GM23338 (cell line): ENCODE results near the gene RPL36A. TPM values are rescaled to one million over a fixed set of nuclear protein-coding genes. Genes with fewer than 3 reads are reported as not detected.

Source experiments
- ATAC-seq: fragments of 200-7000 bp; cut with Tn5 transposase; 3 replicates; pipeline ENCODE4 v1.9.1; 2020
- DNase-seq: peaks from one replicate; pipeline ENCODE4 v3.0.0-alpha.2; 2015; ENCODE audit warnings: low spot score
- H2AFZ ChIP-seq: fragments of 200-600 bp; sonication (generic); 2 replicates; pipeline ENCODE4 v1.8.0; 2016; ENCODE audit warnings: antibody characterized with exemption, mild to moderate bottlenecking, moderate library complexity
- H3F3A ChIP-seq: fragments of 200-600 bp; sonication (generic); replicated peaks from 2 replicates; pipeline ENCODE4 v1.8.0; 2017; ENCODE audit warnings: antibody characterized with exemption, mixed run types, low read depth
- H3K27ac ChIP-seq: fragments of 200-600 bp; sonication (generic); 2 replicates; pipeline ENCODE4 v1.6.1; 2016; ENCODE audit warnings: low read depth
- H3K27me3 ChIP-seq: fragments of 200-600 bp; sonication (generic); 2 replicates; pipeline ENCODE4 v1.8.0; 2016; ENCODE audit warnings: mild to moderate bottlenecking, mixed run types, moderate library complexity; ENCODE audit not compliant: insufficient read depth
- H3K36me3 ChIP-seq: fragments of 200-600 bp; sonication (generic); 2 replicates; pipeline ENCODE4 v1.8.0; 2016; ENCODE audit warnings: mild to moderate bottlenecking; ENCODE audit not compliant: insufficient read depth
- H3K4me1 ChIP-seq: fragments of 200-600 bp; sonication (generic); 2 replicates; pipeline ENCODE4 v1.8.0; 2016; ENCODE audit warnings: mild to moderate bottlenecking, moderate library complexity; ENCODE audit not compliant: insufficient read depth
- H3K4me2 ChIP-seq: fragments of 200-600 bp; sonication (generic); 2 replicates; pipeline ENCODE4 v1.7.1; 2017; ENCODE audit warnings: mixed run types
- H3K4me3 ChIP-seq: fragments of 200-600 bp; sonication (generic); 2 replicates; pipeline ENCODE4 v1.6.1; 2016; ENCODE audit warnings: mixed run types
- H3K79me2 ChIP-seq: fragments of 200-600 bp; sonication (generic); replicated peaks from 2 replicates; pipeline ENCODE4 v1.8.0; 2017; ENCODE audit warnings: mild to moderate bottlenecking; ENCODE audit not compliant: insufficient read depth
- H3K9me2 ChIP-seq: fragments of 200-600 bp; sonication (generic); 2 replicates; pipeline ENCODE4 v1.8.0; 2017; ENCODE audit not compliant: insufficient read depth
- H4K20me1 ChIP-seq: fragments of 200-600 bp; sonication (generic); replicated peaks from 2 replicates; pipeline ENCODE4 v1.8.0; 2017; ENCODE audit warnings: mild to moderate bottlenecking; ENCODE audit not compliant: insufficient read depth
- H3K27ac Mint-ChIP-seq: 2 replicates; pipeline ENCODE4 v1.8.0; 2020; ENCODE audit warnings: inconsistent platforms, mild to moderate bottlenecking, moderate library complexity, mixed read lengths
- H3K27me3 Mint-ChIP-seq: 3 replicates; pipeline ENCODE4 v1.8.0; 2022; ENCODE audit warnings: low read depth, mild to moderate bottlenecking, moderate library complexity, mixed read lengths, inconsistent platforms; ENCODE audit not compliant: insufficient read depth, poor library complexity
- H3K36me3 Mint-ChIP-seq: 3 replicates; pipeline ENCODE4 v1.8.0; 2021; ENCODE audit warnings: low read depth, mild to moderate bottlenecking, inconsistent platforms, moderate library complexity, mixed read lengths
- H3K4me1 Mint-ChIP-seq: 3 replicates; pipeline ENCODE4 v1.8.0; 2020; ENCODE audit warnings: mild to moderate bottlenecking, inconsistent platforms, mixed read lengths
- H3K4me3 Mint-ChIP-seq: 3 replicates; pipeline ENCODE4 v1.8.0; 2021; ENCODE audit warnings: moderate library complexity, mild to moderate bottlenecking, inconsistent platforms, mixed read lengths
- H3K9me3 Mint-ChIP-seq: 3 replicates; pipeline ENCODE4 v1.8.0; 2020; ENCODE audit warnings: moderate library complexity, mild to moderate bottlenecking, inconsistent platforms, mixed read lengths
- CREB1 ChIP-seq: fragments of 250-450 bp; sonication (Bioruptor Pico); IDR thresholded peaks from 2 replicates; pipeline ENCODE4 v1.5.0; 2020; ENCODE audit warnings: low read depth, mild to moderate bottlenecking, moderate library complexity
- CTCF ChIP-seq, 2 experiments: fragments of 200-600 bp in 1 of 2; sonication (generic) in 1 of 2; conservative IDR thresholded peaks; 2 replicates each; pipeline versions ENCODE4 v1.5.1 to v1.6.1; 2016 to 2017; ENCODE audit warnings: antibody characterized with exemption in 2 of 2, low read depth in 2 of 2, mild to moderate bottlenecking in 2 of 2, moderate library complexity in 1 of 2
- ETS1 ChIP-seq: IDR thresholded peaks from 2 replicates; pipeline ENCODE4 v1.6.1; 2016; ENCODE audit warnings: antibody characterized with exemption
- EZH2 ChIP-seq: fragments of 200-600 bp; sonication (generic); IDR thresholded peaks from one replicate; pipeline ENCODE4 v1.8.0; 2017; ENCODE audit warnings: antibody characterized with exemption, mild to moderate bottlenecking, low read depth; ENCODE audit not compliant: unreplicated experiment
- EZH2phosphoT487 ChIP-seq: fragments of 200-600 bp; sonication (generic); IDR thresholded peaks from one replicate; pipeline ENCODE4 v1.8.1; 2018; ENCODE audit warnings: antibody characterized with exemption; ENCODE audit not compliant: unreplicated experiment
- JUNB ChIP-seq: IDR thresholded peaks from one replicate; pipeline ENCODE4 v1.6.1; 2016; ENCODE audit warnings: antibody characterized with exemption; ENCODE audit not compliant: unreplicated experiment
- NANOG ChIP-seq: IDR thresholded peaks from 2 replicates; pipeline ENCODE4 v1.6.1; 2016; ENCODE audit warnings: antibody characterized with exemption, borderline replicate concordance
- POLR2AphosphoS5 ChIP-seq: IDR thresholded peaks from 2 replicates; pipeline ENCODE4 v1.6.1; 2016; ENCODE audit warnings: antibody characterized with exemption, low read depth
- REST ChIP-seq: IDR thresholded peaks from one replicate; pipeline ENCODE4 v1.6.1; 2018; ENCODE audit warnings: antibody characterized with exemption; ENCODE audit not compliant: unreplicated experiment
- STAT1 ChIP-seq: IDR thresholded peaks from one replicate; pipeline ENCODE4 v1.6.1; 2016; ENCODE audit warnings: antibody characterized with exemption; ENCODE audit not compliant: unreplicated experiment
- ZNF114 ChIP-seq: fragments of 250-450 bp; sonication (Bioruptor Pico); IDR thresholded peaks from 2 replicates; pipeline ENCODE4 v1.5.0; 2020; ENCODE audit warnings: mild to moderate bottlenecking, moderate library complexity
- ZNF331 ChIP-seq: fragments of 250-450 bp; sonication (Bioruptor Pico); IDR thresholded peaks from 2 replicates; pipeline ENCODE4 v1.5.0; 2020; ENCODE audit warnings: low read depth, mild to moderate bottlenecking, moderate library complexity
- ZNF462 ChIP-seq: fragments of 250-450 bp; sonication (Bioruptor Pico); IDR thresholded peaks from 2 replicates; pipeline ENCODE4 v1.5.0; 2020; ENCODE audit warnings: mild to moderate bottlenecking, moderate library complexity
- polyA plus RNA-seq: library from polyadenylated mRNA; unstranded; fragments of >200 nt; fragmentation: Nextera tagmentation; extraction: Ambion mirVana; gene quantifications from 2 replicates; pipeline ENCODE4 v1.2.1, GENCODE V29; 2016
- total RNA-seq: library from RNA; depleted of rRNA; stranded (reverse); fragments of >200 nt; shearing (Covaris generic); gene quantifications from 2 replicates; pipeline ENCODE4 v1.2.3, GENCODE V29; 2014

The RPL36A gene
- total and polyA plus RNA-seq, 2 experiments from 2014 or later, result 901 to 1,348 TPM

GRCh38 chrX:101385795-101386541, 4.8 kb upstream of the RPL36A start, which contains the start of gene BTK:
Gene BTK (minus strand): TSS chrX:101386191. CDS start chrX:101375284, 10,907 bp downstream.
- Histone ChIP-seq H3F3A (no peaks in the 10 kb centered on the region), H3K36me3 (no peaks in the 10 kb centered on the region), H3K4me2 (no peak within 1 kb of the TSS), H3K27ac (no peak within 1 kb of the TSS), H3K79me2 (peaks cover under 1% of the 10 kb centered on the region; the same call in 1 of the 2 replicates), H2AFZ (no peak within 1 kb of the TSS), H3K4me1 (no peaks in the 10 kb centered on the region), H3K4me3 (no peak within 1 kb of the TSS), H3K9me2 (no peaks in the 10 kb centered on the region), H4K20me1 (no peaks in the 10 kb centered on the region), H3K27me3 (no peaks in the 10 kb centered on the region)
- Mint-ChIP-seq H3K27me3 (peaks cover 2% of the 10 kb centered on the region), H3K36me3 (peaks cover 2% of the 10 kb centered on the region), H3K4me3 (no peak within 1 kb of the TSS), H3K4me1 (peaks cover 9% of the 10 kb centered on the region; the same call in 2 of the 3 replicates), H3K27ac (no peak within 1 kb of the TSS; the same call in 1 of the 2 replicates), H3K9me3 (no peaks in the 10 kb centered on the region)
- TF ChIP-seq ZNF114, result no peak
- TF ChIP-seq EZH2, result no peak
- TF ChIP-seq REST, result no peak
- TF ChIP-seq POLR2AphosphoS5, result no peak
- TF ChIP-seq ZNF331 (CRISPR knock-in tag), result no peak
- no peak for TF ChIP-seq EZH2phosphoT487
- no peak for TF ChIP-seq STAT1
- TF ChIP-seq JUNB, result no peak
- no peak for TF ChIP-seq NANOG
- no peak for TF ChIP-seq CREB1 (CRISPR knock-in tag)
- no peak for TF ChIP-seq CTCF (conservative IDR thresholded peaks at IDR 0.05; ENCODE audit: low read depth in 2 of 2)
- no peak for TF ChIP-seq ZNF462 (CRISPR knock-in tag)
- no peak for TF ChIP-seq ETS1
- DNase-seq (no peak), ATAC-seq (no peak)
